GM23248 (cell line): ENCODE measurements around the gene MEIS2. TPM values are rescaled to one million over a fixed set of nuclear protein-coding genes. Genes with fewer than 3 reads are reported as not detected.

ENCODE experiments used
- DNase-seq: peaks from one replicate; pipeline ENCODE4 v3.0.0-alpha.2; 2015
- H2AFZ ChIP-seq: fragments of 200-600 bp; sonication (generic); 2 replicates; pipeline ENCODE4 v1.6.1; 2016; ENCODE audit warnings: antibody characterized with exemption
- H3F3A ChIP-seq: fragments of 200-600 bp; sonication (generic); 2 replicates; pipeline ENCODE4 v1.6.1; 2016; ENCODE audit warnings: mild to moderate bottlenecking, antibody characterized with exemption, mixed run types; ENCODE audit not compliant: insufficient read depth
- H3K27ac ChIP-seq: fragments of 200-600 bp; sonication (generic); 2 replicates; pipeline ENCODE4 v1.5.1; 2016; ENCODE audit warnings: mild to moderate bottlenecking
- H3K27me3 ChIP-seq: fragments of 200-600 bp; sonication (generic); replicated peaks from 2 replicates; pipeline ENCODE4 v1.6.1; 2016; ENCODE audit warnings: mild to moderate bottlenecking; ENCODE audit not compliant: insufficient read depth
- H3K36me3 ChIP-seq: fragments of 200-600 bp; sonication (generic); 2 replicates; pipeline ENCODE4 v1.6.1; 2016; ENCODE audit warnings: low read depth, mild to moderate bottlenecking
- H3K4me1 ChIP-seq: fragments of 200-600 bp; sonication (generic); 2 replicates; pipeline ENCODE4 v1.6.1; 2016; ENCODE audit warnings: mild to moderate bottlenecking; ENCODE audit not compliant: insufficient read depth
- H3K4me2 ChIP-seq: fragments of 200-600 bp; sonication (generic); one replicate; pipeline ENCODE4 v1.6.1; 2016; ENCODE audit warnings: mild to moderate bottlenecking; ENCODE audit not compliant: unreplicated experiment
- H3K4me3 ChIP-seq: fragments of 200-600 bp; sonication (generic); 2 replicates; pipeline ENCODE4 v1.5.1; 2016; ENCODE audit warnings: mild to moderate bottlenecking
- H3K79me2 ChIP-seq: fragments of 200-600 bp; sonication (generic); 2 replicates; pipeline ENCODE4 v1.6.1; 2016; ENCODE audit warnings: mild to moderate bottlenecking; ENCODE audit not compliant: insufficient read depth
- H3K9ac ChIP-seq: fragments of 200-600 bp; sonication (generic); 2 replicates; pipeline ENCODE4 v1.6.1; 2016; ENCODE audit warnings: mild to moderate bottlenecking
- H3K9me2 ChIP-seq: fragments of 200-600 bp; sonication (generic); 2 replicates; pipeline ENCODE4 v1.6.1; 2016; ENCODE audit warnings: mixed run types, mild to moderate bottlenecking, moderate library complexity; ENCODE audit not compliant: insufficient read depth
- H3K9me3 ChIP-seq: fragments of 200-600 bp; sonication (generic); one replicate; pipeline ENCODE4 v1.6.1; 2017; ENCODE audit warnings: low read depth
- H4K20me1 ChIP-seq: fragments of 200-600 bp; sonication (generic); 2 replicates; pipeline ENCODE4 v1.6.0; 2016; ENCODE audit not compliant: insufficient read depth
- EZH2 ChIP-seq: fragments of 200-600 bp; sonication (generic); IDR thresholded peaks from 2 replicates; pipeline ENCODE4 v1.6.1; 2018; ENCODE audit warnings: antibody characterized with exemption, mild to moderate bottlenecking; ENCODE audit not compliant: insufficient read depth, poor library complexity, severe bottlenecking
- EZH2phosphoT487 ChIP-seq: fragments of 200-600 bp; sonication (generic); IDR thresholded peaks from 2 replicates; pipeline ENCODE4 v1.6.1; 2018; ENCODE audit warnings: antibody characterized with exemption, moderate library complexity, mild to moderate bottlenecking, low read depth; ENCODE audit not compliant: insufficient read depth
- WGBS, 2 experiments: methylation state at CpG; one replicate each; pipeline ENCODE4 v1.1.6; 2015 to 2017; ENCODE audit warnings: low lambda C conversion rate in 2 of 2, low coverage in 1 of 2; ENCODE audit errors: missing lambda C conversion rate in 2 of 2; 5-methylcytosine and 5-hydroxymethylcytosine counted together
- in situ Hi-C: fragments of 300-500 bp; cut with MboI; formaldehyde crosslinking; loops from 2 replicates; pipeline ENCODE4 v1.15.0; 2020
- polyA plus RNA-seq: library from polyadenylated mRNA; unstranded; fragments of >200 nt; fragmentation: Nextera tagmentation; extraction: Ambion mirVana; gene quantifications from 2 replicates; pipeline ENCODE4 v1.2.1, GENCODE V29; 2016
- total RNA-seq: library from RNA; depleted of rRNA; stranded (reverse); fragments of >200 nt; shearing (Covaris generic); gene quantifications from 2 replicates; pipeline ENCODE4 v1.2.3, GENCODE V29; 2014

Gene MEIS2
- total and polyA plus RNA-seq, 2 experiments from 2014 or later: 23.7 to 24.1 TPM

DNA sequence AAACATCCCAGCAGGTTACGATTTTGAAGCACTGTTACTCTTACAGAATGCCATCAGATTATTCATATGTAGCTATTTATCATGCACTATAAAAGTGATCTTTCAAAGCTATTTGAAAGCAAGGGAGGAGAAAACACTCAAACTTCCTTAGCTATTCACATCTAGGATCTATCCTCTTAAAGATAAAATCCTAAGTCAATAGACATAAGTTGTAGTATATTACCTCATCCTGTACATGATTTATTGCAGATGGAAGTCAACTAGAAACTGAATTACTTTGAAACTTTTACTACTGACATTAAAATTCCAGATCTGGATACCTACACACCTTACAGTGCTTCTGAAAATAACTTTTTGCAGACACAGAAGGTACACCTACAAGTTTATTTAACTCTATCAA is 197.2 kb downstream of the MEIS2 start:
- H3K9ac ChIP-seq: no peak overlapping the region
- no peaks in the 10 kb centered on the region for H3K9me2 ChIP-seq
- H2AFZ ChIP-seq: no peak overlapping the region
- TF ChIP-seq EZH2phosphoT487 (no peak), EZH2 (no peak)
- H3K4me2 ChIP-seq: no peak overlapping the region
- peaks cover 66% of the 10 kb centered on the region for H3K79me2 ChIP-seq
- no peak overlapping the region for H3K4me3 ChIP-seq
- H3F3A ChIP-seq: peaks cover 15% of the 10 kb centered on the region
- H3K9me3 ChIP-seq: no peaks in the 10 kb centered on the region
- 74 to 79% methylated on average over 1 of the region's 1 CpG for WGBS, 2 experiments
- no peak for DNase-seq
- in situ Hi-C loops: no loop called here
- no peaks in the 10 kb centered on the region for H3K27me3 ChIP-seq
- H3K4me1 ChIP-seq: peaks cover 49% of the 10 kb centered on the region
- H4K20me1 ChIP-seq: no peaks in the 10 kb centered on the region
- H3K27ac ChIP-seq: no peak overlapping the region
- H3K36me3 ChIP-seq: no peaks in the 10 kb centered on the region

DNA sequence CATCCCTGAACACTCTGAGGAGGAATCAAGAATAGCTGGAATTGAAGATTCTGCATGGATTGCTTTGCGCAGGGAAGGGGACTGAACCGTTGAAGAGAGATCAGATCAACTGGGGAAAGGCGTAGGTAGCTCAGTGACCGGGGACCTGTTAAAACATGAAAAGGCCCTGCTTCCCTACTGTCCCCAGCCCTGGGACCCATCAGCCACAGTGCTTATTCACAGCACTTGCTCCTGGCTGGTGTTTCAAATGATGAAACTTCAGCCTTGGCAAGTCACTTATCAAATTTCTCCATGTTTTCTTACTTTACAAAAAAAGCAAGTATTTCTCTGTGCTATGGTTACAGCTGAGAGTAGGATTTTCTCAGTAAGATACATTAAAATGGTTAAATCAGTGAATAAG is 199.3 kb downstream of the MEIS2 start:
- H3K9ac ChIP-seq: no peak overlapping the region
- no peak overlapping the region for H3K4me3 ChIP-seq
- H3K4me2 ChIP-seq: no peak overlapping the region
- in situ Hi-C loops: no loop called here
- no peak overlapping the region for H3K27ac ChIP-seq
- H3K27me3 ChIP-seq: no peaks in the 10 kb centered on the region
- peaks cover 40% of the 10 kb centered on the region for H3K4me1 ChIP-seq
- WGBS, 2 experiments: 87 to 88% methylated on average over 4 of the region's 4 CpGs
- H2AFZ ChIP-seq: no peak overlapping the region
- H4K20me1 ChIP-seq: no peaks in the 10 kb centered on the region
- DNase-seq: no peak
- no peaks in the 10 kb centered on the region for H3K9me3 ChIP-seq
- H3K36me3 ChIP-seq: peaks cover under 1% of the 10 kb centered on the region; the same call in 1 of the 2 replicates
- no peak for TF ChIP-seq EZH2phosphoT487
- no peak for TF ChIP-seq EZH2
- peaks cover 57% of the 10 kb centered on the region for H3K79me2 ChIP-seq
- H3F3A ChIP-seq: no peaks in the 10 kb centered on the region; the same call in 1 of the 2 replicates
- no peaks in the 10 kb centered on the region for H3K9me2 ChIP-seq

DNA sequence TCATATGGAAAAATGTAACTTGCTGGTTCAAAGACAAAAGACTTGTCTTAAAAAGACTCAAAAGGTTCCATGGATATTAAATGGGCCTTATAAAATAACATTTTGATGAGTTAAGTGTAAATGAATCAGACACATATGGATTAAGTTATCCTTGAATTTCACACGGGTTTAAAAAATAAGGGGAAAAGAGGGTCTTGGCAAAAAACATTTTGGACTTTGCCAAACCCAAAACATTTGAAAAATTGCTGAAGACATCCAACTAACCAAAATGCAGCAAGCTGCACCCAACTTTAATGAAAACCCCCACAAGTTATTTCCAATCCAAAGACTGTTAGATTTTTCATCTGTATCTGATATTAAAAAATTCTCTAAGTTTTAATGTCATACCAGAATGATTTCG is 200.7 kb downstream of the MEIS2 start:
- no peak for DNase-seq
- H2AFZ ChIP-seq: no peak overlapping the region
- H3K27ac ChIP-seq: 0 out of 2 replicates have a peak overlapping the region, but pooled peaks have one; percentile 2
- H3K9ac ChIP-seq: no peak overlapping the region
- WGBS, 2 experiments: 1 to 6% methylated on average over 2 of the region's 2 CpGs
- H3K4me3 ChIP-seq: no peak overlapping the region
- no peaks in the 10 kb centered on the region for H3K9me3 ChIP-seq
- H3K79me2 ChIP-seq: peaks cover 48% of the 10 kb centered on the region
- peaks cover 28% of the 10 kb centered on the region for H3K4me1 ChIP-seq
- TF ChIP-seq EZH2: no peak
- no peak for TF ChIP-seq EZH2phosphoT487
- no peaks in the 10 kb centered on the region for H4K20me1 ChIP-seq
- no peak overlapping the region for H3K4me2 ChIP-seq
- no peaks in the 10 kb centered on the region for H3K27me3 ChIP-seq
- no peaks in the 10 kb centered on the region; the same call in 1 of the 2 replicates for H3F3A ChIP-seq
- no peaks in the 10 kb centered on the region for H3K9me2 ChIP-seq
- peaks cover 12% of the 10 kb centered on the region; the same call in 1 of the 2 replicates for H3K36me3 ChIP-seq
- in situ Hi-C loops: loop anchor here (25.0 kb wide), 1 partner anchor 213 kb away; the partner anchor contains the start of gene MEIS2

DNA sequence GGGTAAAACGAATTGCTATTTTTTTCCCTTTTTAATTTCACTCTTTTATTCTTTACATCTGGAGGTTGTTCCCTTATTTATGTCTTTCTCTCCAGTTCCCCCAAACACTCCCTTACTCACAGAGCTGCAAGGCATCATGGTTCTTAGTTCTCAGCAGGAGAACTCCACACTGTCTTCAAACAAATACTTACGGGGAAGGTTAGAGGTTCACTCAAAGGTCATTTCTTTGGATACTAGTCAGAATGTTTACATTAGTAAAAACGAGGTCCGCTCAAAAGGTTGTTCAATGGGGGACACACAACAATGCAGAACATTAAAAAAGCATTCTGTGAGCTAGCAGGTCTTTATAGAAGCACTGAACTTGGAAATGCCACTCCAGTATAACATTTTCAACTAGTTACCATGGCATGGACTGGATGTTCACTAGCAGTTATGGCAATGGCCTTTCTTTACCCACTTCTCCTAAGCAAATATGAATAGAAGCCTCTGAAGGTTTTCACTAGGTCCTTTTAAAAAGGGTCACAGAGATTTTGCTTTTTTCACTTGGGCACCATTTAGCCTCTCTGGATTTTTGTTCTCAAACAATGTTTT is 201.7 kb downstream of the MEIS2 start:
- Histone ChIP-seq H3K27ac (no peak overlapping the region), H3K9me3 (no peaks in the 10 kb centered on the region), H3K4me2 (no peak overlapping the region), H3K9ac (no peak overlapping the region), H3K79me2 (peaks cover 38% of the 10 kb centered on the region), H4K20me1 (no peaks in the 10 kb centered on the region), H3K4me1 (peaks cover 28% of the 10 kb centered on the region), H2AFZ (no peak overlapping the region), H3K36me3 (peaks cover 20% of the 10 kb centered on the region; the same call in 1 of the 2 replicates), H3F3A (peaks cover 4% of the 10 kb centered on the region; the same call in 1 of the 2 replicates), H3K4me3 (no peak overlapping the region), H3K27me3 (no peaks in the 10 kb centered on the region), H3K9me2 (no peaks in the 10 kb centered on the region)
- in situ Hi-C loops: loop anchor here (25.0 kb wide), 1 partner anchor 214 kb away; the partner anchor contains the start of gene MEIS2
- no peak for DNase-seq
- TF ChIP-seq EZH2phosphoT487 (no peak), EZH2 (no peak)
- WGBS, 2 experiments: 81 to 86% methylated on average over 4 of the region's 4 CpGs
